Measurements from ENCODE around the gene LGALS1. TPM values are rescaled to one million over a fixed set of nuclear protein-coding genes. Genes with fewer than 3 reads are reported as not detected.

LGALS1 gene
- total RNA-seq, 1 experiment from 2014 or later = 32.8 TPM

DNA sequence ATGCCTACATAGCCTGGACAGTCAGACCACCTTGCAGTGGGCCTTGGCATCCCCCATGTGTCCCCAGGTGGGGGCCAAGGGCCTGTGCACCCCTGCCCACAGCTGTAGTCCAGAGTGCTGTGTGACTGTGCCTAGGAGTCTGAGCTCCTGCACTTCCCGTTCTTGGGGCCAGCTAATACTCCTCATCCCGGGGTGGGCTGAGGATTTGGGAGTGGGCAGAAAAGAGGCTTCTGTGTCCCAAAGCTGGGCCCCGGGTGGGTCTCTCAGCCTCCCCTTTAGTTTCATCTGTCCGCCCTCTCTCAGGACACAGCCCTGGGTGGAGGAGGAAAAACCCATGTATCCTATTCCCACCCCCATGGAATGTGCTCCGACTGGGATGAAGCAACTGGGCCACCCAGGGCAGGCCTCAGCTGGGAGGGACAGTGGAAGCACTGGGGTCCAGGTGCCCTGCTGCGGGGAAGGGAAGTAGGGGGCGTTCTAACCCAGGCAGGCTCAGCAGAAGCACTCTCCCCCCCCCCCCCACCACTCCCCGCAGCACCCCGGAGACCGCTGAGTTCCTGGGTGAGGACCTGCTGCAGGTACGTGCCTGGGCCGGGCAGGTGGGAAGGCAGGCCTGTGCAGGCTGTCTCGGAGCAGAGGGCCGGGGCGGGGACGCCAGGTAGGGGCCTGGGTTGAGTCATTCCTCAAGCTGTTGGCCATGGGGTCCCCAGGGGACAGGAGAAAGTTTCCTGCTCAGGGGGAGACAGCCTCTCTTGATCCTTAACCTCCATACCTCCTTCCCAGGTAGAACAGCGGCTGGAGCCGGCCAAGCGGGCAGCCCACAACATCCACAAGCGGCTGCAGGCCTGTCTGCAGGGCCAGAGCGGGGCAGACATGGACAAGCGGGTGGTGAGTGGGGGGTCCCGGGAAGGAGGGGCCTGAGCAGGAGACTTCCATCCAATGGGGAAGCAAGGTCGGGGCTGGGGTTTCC, 34.6 kb upstream of the LGALS1 start:
- Histone ChIP-seq H4K20me1 (ENCODE audit: control insufficient read depth, insufficient read depth, insufficient read length) (no peaks in the 10 kb centered on the region), H2AFZ (ENCODE audit: low read length) (no peak overlapping the region), H2BK15ac (ENCODE audit: low read depth, low read length) (no peak overlapping the region), H3T11ph (ENCODE audit: low read length) (no peak overlapping the region), H3K4ac (ENCODE audit: low read depth, low read length) (no peak overlapping the region), H3K23ac (ENCODE audit: insufficient read length, low read depth, low read length) (no peak overlapping the region), H2BK120ac (ENCODE audit: low read depth, low read length, poor library complexity, severe bottlenecking) (no peak overlapping the region), H2AK5ac (ENCODE audit: insufficient read length, low read length) (no peak overlapping the region), H3K9me3 (ENCODE audit: control insufficient read depth, low read depth, low read length) (no peaks in the 10 kb centered on the region), H4K5ac (ENCODE audit: insufficient read length, low read depth, low read length) (no peak overlapping the region), H3K79me1 (ENCODE audit: insufficient read depth, low read depth, low read length, poor library complexity, severe bottlenecking) (no peaks in the 10 kb centered on the region), H3K23me2 (ENCODE audit: insufficient read length, low read depth, low read length, poor library complexity, severe bottlenecking) (peaks cover 8% of the 10 kb centered on the region), H3K4me1 (ENCODE audit: insufficient read depth, low read length) (peaks cover 3% of the 10 kb centered on the region; the same call in 1 of the 2 replicates), H3K18ac (ENCODE audit: insufficient read length, low read depth, low read length) (no peak overlapping the region), H3K14ac (ENCODE audit: insufficient read depth, low read length) (no peak overlapping the region), H3K27ac (ENCODE audit: insufficient read length, low read depth, low read length) (no peak overlapping the region), H2BK5ac (ENCODE audit: insufficient read length, low read length) (no peak overlapping the region), H2BK12ac (ENCODE audit: insufficient read length, low read depth, low read length) (no peak overlapping the region), H3K79me2 (ENCODE audit: insufficient read depth, low read length) (no peaks in the 10 kb centered on the region), H3K27me3 (ENCODE audit: insufficient read depth, low read length) (no peaks in the 10 kb centered on the region), H4K8ac (replicated peaks; ENCODE audit: insufficient read length, low read depth, low read length) (no peak overlapping the region), H2BK20ac (ENCODE audit: low read depth, low read length, poor library complexity, severe bottlenecking) (no peak overlapping the region), H3K56ac (ENCODE audit: insufficient read length, low read depth, low read length) (no peak overlapping the region), H4K91ac (ENCODE audit: insufficient read length, low read depth, low read length) (no peak overlapping the region), H3K4me2 (ENCODE audit: insufficient read depth, insufficient read length, low read length) (peak overlapping the region; percentile 82), H3K9ac (ENCODE audit: extremely low read depth, insufficient read length, low read length) (no peak overlapping the region)
- WGBS (ENCODE audit: extremely low coverage, insufficient read length, low lambda C conversion rate) = no CpG with 5 or more reads among the region's 24 CpGs
- Mint-ChIP-seq H3K36me3 (ENCODE audit: insufficient read depth in 1 of 3, low read depth in 3 of 3) (peaks cover 5 to 32% (median 29%) of the 10 kb centered on the region in 3 experiments), H3K4me1 (peaks cover 22 to 27% of the 10 kb centered on the region in 2 experiments), H3K4me3 (peak overlapping the region; percentile 76 to 91), H3K27me3 (ENCODE audit: low read depth) (no peaks in the 10 kb centered on the region; the same call in 1 of the 2 replicates), H3K27ac (no peak overlapping the region; a peak in 1 of 7 replicates), H3K9me3 (no peaks in the 10 kb centered on the region)
- DNase-seq = no peak
- no peak for TF ChIP-seq CTCF (conservative IDR thresholded peaks at IDR 0.05)
